OCI-LY1 (cell line): Measurements from ENCODE around the gene SRSF12.

ENCODE experiments used
- H2AFZ ChIP-seq: fragments of 200-600 bp; sonication (generic), shearing (Covaris generic); 2 replicates; pipeline ENCODE4 v1.6.0; 2014; ENCODE audit warnings: antibody characterized with exemption, mild to moderate bottlenecking, low read length
- H3F3A ChIP-seq: fragments of 200-600 bp; sonication (generic), shearing (Covaris generic); 2 replicates; pipeline ENCODE4 v1.6.0; 2014; ENCODE audit warnings: mild to moderate bottlenecking, antibody characterized with exemption, low read length, moderate library complexity; ENCODE audit not compliant: insufficient read depth
- H3K27ac ChIP-seq: fragments of 200-600 bp; sonication (generic); 2 replicates; pipeline ENCODE4 v1.5.1; 2014; ENCODE audit warnings: low read length, mixed run types, mild to moderate bottlenecking, low read depth; ENCODE audit not compliant: poor library complexity, severe bottlenecking
- H3K27me3 ChIP-seq: fragments of 200-600 bp; sonication (generic); 2 replicates; pipeline ENCODE4 v1.6.0; 2014; ENCODE audit warnings: antibody characterized with exemption, mild to moderate bottlenecking, low read length, moderate library complexity; ENCODE audit not compliant: insufficient read depth
- H3K36me3 ChIP-seq: fragments of 200-600 bp; sonication (generic); 2 replicates; pipeline ENCODE4 v1.6.1; 2014; ENCODE audit warnings: mild to moderate bottlenecking, antibody characterized with exemption, low read length, moderate library complexity, mixed read lengths; ENCODE audit not compliant: insufficient read depth
- H3K4me1 ChIP-seq: fragments of 200-600 bp; sonication (generic); 2 replicates; pipeline ENCODE4 v1.5.1; 2014; ENCODE audit warnings: mild to moderate bottlenecking, low read length, moderate library complexity; ENCODE audit not compliant: insufficient read depth, severe bottlenecking
- H3K4me2 ChIP-seq: fragments of 200-600 bp; sonication (generic), shearing (Covaris generic); 2 replicates; pipeline ENCODE4 v1.6.1; 2014; ENCODE audit warnings: low read length
- H3K4me3 ChIP-seq: fragments of 200-600 bp; sonication (generic); 2 replicates; pipeline ENCODE4 v1.5.1; 2014; ENCODE audit warnings: low read length, low read depth, mild to moderate bottlenecking, mixed read lengths; ENCODE audit not compliant: poor library complexity, severe bottlenecking
- H3K79me2 ChIP-seq: fragments of 200-600 bp; shearing (Covaris generic); 2 replicates; pipeline ENCODE4 v1.6.1; 2016; ENCODE audit warnings: mixed run types, low read length, mixed read lengths; ENCODE audit not compliant: insufficient read depth
- H3K9ac ChIP-seq: fragments of 200-600 bp; sonication (generic), shearing (Covaris generic); 2 replicates; pipeline ENCODE4 v1.6.1; 2014; ENCODE audit warnings: mild to moderate bottlenecking, low read length, mixed read lengths
- H3K9me2 ChIP-seq: fragments of 200-600 bp; sonication (generic), shearing (Covaris generic); 2 replicates; pipeline ENCODE4 v1.6.1; 2014; ENCODE audit warnings: low read depth, mild to moderate bottlenecking, low read length, mixed read lengths
- H3K9me3 ChIP-seq: fragments of 200-600 bp; shearing (Covaris generic); 2 replicates; pipeline ENCODE4 v1.6.1; 2014; ENCODE audit warnings: low read length, mixed read lengths
- H4K20me1 ChIP-seq: fragments of 200-600 bp; sonication (generic), shearing (Covaris generic); 2 replicates; pipeline ENCODE4 v1.6.0; 2016; ENCODE audit warnings: mild to moderate bottlenecking, low read length; ENCODE audit not compliant: insufficient read depth
- EZH2 ChIP-seq: fragments of 200-600 bp; sonication (generic), shearing (Covaris generic); IDR thresholded peaks from 2 replicates; pipeline ENCODE4 v1.8.0; 2017; ENCODE audit warnings: borderline replicate concordance, mixed run types, mild to moderate bottlenecking, antibody characterized with exemption, low read length, moderate library complexity, mixed read lengths
- TF ChIP-seq, protein P1 (sequence below): fragments of 200-600 bp; sonication (generic), shearing (Covaris generic); IDR thresholded peaks from 2 replicates; pipeline ENCODE4 v1.5.1; 2017; ENCODE audit warnings: mild to moderate bottlenecking, antibody characterized with exemption, low read length, moderate library complexity, mixed read lengths

The SRSF12 gene

DNA sequence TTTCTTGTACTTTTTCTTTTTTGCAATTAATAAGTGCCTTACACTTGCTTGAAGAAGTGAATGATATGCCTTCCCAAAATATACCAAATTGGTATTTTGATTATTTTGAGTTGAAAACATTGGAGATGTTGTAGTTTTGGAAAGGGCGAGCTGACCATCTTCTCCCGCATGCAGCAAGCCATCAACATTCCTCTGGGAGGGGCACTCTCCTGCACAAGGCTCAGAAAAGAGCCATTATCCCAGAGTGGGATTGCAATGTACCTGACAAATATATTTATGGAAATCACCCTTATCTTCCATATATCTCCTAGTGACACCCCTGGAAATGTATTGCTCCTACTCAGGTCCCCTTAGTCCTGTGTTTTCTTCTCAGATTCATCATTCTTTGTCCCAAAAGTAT lies 60.1 kb downstream of the SRSF12 start:
- Histone ChIP-seq H3K4me3 (no peak overlapping the region), H3K27me3 (0 out of 2 replicates have a peak, but pooled peaks cover 5% of the 10 kb centered on the region), H2AFZ (no peak overlapping the region), H3K27ac (no peak overlapping the region), H3K79me2 (no peaks in the 10 kb centered on the region), H3K4me1 (no peaks in the 10 kb centered on the region), H3K36me3 (no peaks in the 10 kb centered on the region), H4K20me1 (no peaks in the 10 kb centered on the region), H3K9ac (no peak overlapping the region), H3K9me2 (no peaks in the 10 kb centered on the region), H3K9me3 (no peaks in the 10 kb centered on the region), H3K4me2 (no peak overlapping the region), H3F3A (no peaks in the 10 kb centered on the region)
- no peak for TF ChIP-seq EZH2
- TF ChIP-seq, protein P1, sequence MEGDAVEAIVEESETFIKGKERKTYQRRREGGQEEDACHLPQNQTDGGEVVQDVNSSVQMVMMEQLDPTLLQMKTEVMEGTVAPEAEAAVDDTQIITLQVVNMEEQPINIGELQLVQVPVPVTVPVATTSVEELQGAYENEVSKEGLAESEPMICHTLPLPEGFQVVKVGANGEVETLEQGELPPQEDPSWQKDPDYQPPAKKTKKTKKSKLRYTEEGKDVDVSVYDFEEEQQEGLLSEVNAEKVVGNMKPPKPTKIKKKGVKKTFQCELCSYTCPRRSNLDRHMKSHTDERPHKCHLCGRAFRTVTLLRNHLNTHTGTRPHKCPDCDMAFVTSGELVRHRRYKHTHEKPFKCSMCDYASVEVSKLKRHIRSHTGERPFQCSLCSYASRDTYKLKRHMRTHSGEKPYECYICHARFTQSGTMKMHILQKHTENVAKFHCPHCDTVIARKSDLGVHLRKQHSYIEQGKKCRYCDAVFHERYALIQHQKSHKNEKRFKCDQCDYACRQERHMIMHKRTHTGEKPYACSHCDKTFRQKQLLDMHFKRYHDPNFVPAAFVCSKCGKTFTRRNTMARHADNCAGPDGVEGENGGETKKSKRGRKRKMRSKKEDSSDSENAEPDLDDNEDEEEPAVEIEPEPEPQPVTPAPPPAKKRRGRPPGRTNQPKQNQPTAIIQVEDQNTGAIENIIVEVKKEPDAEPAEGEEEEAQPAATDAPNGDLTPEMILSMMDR: no peak

DNA sequence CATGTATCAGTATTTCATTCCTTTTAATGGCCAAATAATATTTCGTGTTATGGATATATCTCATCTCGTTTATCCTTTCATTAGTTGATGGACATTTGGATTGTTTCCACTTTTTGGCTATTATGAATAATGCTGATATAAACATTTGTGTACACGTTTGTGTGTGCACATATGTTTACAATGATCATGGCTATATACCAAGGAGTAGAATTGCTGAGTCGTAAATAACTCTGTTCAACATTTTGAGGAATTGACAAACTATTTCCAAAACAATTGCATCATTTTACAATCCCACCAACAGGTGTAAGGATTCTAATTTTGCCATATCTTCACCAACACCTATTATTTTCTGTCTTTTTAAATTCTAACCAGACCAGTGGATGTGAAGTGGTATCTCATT lies 63.7 kb downstream of the SRSF12 start:
- no peaks in the 10 kb centered on the region for H3K9me3 ChIP-seq
- no peaks in the 10 kb centered on the region for H3K4me1 ChIP-seq
- H4K20me1 ChIP-seq: no peaks in the 10 kb centered on the region
- TF ChIP-seq, protein P1: no peak
- TF ChIP-seq EZH2: no peak
- no peaks in the 10 kb centered on the region for H3K36me3 ChIP-seq
- H3K9me2 ChIP-seq: no peaks in the 10 kb centered on the region
- H3K27ac ChIP-seq: no peak overlapping the region
- H3K79me2 ChIP-seq: no peaks in the 10 kb centered on the region
- 0 out of 2 replicates have a peak, but pooled peaks cover 5% of the 10 kb centered on the region for H3K27me3 ChIP-seq
- no peak overlapping the region for H2AFZ ChIP-seq
- H3K9ac ChIP-seq: no peak overlapping the region
- no peaks in the 10 kb centered on the region for H3F3A ChIP-seq
- no peak overlapping the region for H3K4me3 ChIP-seq
- H3K4me2 ChIP-seq: no peak overlapping the region

DNA sequence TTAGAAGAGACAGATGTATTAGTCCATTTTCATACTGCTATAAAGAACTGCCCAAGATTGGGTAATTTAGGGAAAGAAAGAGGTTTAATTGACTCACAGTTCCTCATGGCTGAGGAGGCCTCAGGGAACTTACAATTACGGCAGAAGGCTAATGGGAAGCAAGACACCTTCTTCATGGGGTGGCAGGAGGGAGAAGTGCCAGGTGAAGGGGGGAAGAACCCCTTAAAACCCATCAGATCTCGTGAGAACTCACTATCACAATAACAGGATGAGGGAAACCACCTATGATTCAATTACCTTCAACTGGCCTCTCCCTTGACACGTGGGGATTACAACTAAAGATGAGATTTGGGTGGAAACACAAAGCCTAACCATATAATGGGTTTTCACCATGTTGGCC lies 66.2 kb downstream of the SRSF12 start:
- H3K27ac ChIP-seq: no peak overlapping the region
- H3K27me3 ChIP-seq: 0 out of 2 replicates have a peak, but pooled peaks cover 5% of the 10 kb centered on the region
- H3K9me3 ChIP-seq: no peaks in the 10 kb centered on the region
- H3K79me2 ChIP-seq: no peaks in the 10 kb centered on the region
- H3K36me3 ChIP-seq: no peaks in the 10 kb centered on the region
- H3K9me2 ChIP-seq: no peaks in the 10 kb centered on the region
- no peak overlapping the region for H3K4me2 ChIP-seq
- no peaks in the 10 kb centered on the region for H4K20me1 ChIP-seq
- H3F3A ChIP-seq: no peaks in the 10 kb centered on the region
- H3K9ac ChIP-seq: no peak overlapping the region
- no peak overlapping the region for H2AFZ ChIP-seq
- no peak for TF ChIP-seq EZH2
- TF ChIP-seq, protein P1: no peak
- no peaks in the 10 kb centered on the region for H3K4me1 ChIP-seq
- H3K4me3 ChIP-seq: no peak overlapping the region
